COR-L47 (cell line): ENCODE measurements around the gene TMEM72.
"Not testable (repeated sequence)": the region's sequence is repeated elsewhere in the genome, so short reads cannot be mapped to it uniquely, and the experiment has no call there.

Source experiments
- DNase-seq: peaks from one replicate; lab custom pipeline; 2025; lab: John Stamatoyannopoulos, UW

Gene TMEM72

DNA sequence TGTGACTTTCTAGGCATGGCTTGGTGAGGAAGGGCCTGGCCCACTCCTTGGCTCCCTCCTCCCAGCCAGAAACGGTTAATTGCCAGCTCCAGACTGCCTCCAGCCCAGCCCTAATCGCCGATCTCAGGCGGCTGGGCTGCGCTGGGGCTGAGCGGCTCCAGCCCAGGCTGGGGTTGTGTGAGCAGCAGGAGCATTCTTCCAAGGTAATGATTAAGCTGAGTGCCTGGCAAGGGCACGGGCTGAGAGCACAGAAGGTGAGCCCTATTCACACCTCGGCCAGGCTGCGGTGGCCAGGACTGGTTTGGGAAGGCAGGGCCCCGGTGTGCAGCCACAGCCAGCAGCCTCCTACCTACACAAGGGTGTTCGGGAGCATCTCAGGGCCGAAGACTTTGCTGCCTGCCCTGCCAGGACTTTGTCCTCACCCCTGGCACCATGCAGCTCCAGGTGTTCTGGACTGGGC, at the start of gene TMEM72:
Gene TMEM72, plus strand, starts transcription at position 257 of the 460 bp plus-strand sequence. Its CDS starts 176 bp downstream, at position 433.
- DNase-seq: no peak

DNA sequence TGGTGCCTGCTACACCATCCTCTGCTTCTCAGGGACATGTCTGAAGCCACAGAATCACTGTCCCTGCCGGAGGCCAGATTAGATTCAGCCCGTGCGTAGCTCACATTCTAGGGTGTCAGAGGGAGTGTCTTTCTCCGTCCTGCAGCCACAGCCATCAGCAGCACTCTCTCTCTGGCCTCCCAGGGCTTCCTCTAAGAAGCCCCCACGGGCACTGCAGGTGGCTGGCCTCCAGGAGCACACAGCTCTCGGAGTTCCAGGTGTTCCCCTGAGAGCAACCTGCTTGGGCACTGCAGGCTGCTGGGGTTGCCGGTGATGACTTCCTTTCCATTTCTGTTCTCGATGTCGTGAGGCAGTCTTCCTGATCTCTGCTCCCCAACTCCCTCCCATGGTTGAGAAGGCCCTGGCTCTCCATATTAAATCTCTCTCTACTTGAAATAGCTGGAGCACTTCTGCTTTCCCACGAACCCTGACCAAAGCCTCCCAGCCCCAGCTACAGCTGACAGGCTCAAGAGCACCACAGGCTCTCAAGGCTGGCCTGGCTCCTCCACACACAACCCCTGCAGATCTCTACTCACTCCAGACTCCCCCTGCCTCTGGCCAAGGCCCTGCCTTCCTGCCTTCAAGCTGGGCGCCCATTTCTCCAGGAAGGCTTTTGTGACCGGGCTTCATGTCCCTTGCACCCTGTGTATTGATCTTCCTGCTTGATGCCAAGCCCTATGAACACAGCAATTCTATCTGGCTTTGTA, 49.0 kb upstream of the TMEM72 start:
- DNase-seq: no peak

DNA sequence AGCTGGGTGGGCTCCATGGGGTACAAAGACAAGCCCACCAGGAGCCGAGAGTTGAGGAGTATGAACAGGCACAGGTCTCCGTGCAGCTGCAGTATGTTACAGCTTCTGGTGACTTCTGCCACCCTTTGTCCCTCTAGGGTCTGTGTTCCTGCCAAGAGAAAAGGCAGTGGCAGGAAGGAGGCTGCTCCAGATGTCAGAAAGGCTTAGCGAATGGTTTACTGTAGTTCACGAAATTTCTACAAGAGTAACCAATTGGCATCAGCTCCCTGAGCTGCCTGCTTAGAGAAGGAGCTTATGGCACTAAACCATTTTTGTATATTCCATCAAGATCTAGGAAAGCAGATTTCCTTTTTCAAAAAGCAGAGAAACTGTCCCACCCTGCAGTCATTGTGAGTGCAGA, 48.2 kb upstream of the TMEM72 start:
- no peak for DNase-seq

DNA sequence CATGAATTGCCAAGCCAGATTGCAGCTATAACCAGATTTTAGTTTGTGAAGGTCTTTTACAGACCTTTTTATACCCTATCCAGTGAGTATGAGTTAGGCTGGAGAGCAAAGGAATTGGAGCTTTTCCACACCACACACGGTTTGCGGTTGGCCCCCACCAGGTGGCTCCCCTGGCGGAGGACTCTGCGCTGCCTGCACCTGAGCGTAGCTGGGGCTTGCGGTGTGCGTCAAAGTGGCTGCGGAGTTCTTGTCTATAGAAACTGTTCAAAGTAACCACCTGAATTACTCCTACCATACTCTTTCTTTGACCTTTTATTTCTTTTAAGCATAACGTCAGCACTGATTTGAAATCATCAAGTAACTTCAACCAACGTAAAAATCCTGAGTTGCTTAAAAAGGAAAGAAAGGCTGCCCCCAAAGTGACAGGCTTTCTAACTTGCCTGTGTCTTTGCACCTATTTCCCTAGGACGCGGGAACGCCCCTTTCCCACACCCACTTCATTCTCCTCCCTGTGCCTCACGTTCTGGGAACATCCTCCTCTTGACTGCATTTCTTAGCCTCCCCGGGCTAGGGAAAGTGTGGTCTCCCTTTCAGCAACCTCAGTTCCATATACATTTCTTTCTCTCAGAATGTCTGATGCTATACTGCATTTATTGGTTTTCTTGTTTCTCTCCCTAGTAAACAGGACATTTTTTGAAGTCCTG, 47.6 kb upstream of the TMEM72 start:
- no peak for DNase-seq

DNA sequence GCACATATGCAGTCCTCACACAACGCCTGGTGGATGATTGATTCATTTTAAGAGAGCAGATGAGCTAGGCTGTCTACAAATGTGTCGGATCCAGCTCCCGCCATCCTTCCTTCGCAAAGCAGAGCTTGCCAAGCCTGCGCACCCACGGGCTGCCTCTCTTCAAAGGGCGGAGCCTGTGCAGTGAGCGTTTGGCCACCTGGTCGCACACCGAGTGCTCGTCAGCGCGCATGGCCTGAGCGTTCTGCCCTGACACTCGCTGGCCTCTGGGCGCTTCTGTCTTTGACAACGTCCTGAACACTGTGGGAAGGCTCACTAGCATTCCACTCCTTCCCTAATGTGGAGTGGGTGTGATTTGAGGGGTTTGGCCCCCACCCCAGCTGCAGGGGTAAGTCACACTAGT, 47.1 kb upstream of the TMEM72 start:
- no peak for DNase-seq

DNA sequence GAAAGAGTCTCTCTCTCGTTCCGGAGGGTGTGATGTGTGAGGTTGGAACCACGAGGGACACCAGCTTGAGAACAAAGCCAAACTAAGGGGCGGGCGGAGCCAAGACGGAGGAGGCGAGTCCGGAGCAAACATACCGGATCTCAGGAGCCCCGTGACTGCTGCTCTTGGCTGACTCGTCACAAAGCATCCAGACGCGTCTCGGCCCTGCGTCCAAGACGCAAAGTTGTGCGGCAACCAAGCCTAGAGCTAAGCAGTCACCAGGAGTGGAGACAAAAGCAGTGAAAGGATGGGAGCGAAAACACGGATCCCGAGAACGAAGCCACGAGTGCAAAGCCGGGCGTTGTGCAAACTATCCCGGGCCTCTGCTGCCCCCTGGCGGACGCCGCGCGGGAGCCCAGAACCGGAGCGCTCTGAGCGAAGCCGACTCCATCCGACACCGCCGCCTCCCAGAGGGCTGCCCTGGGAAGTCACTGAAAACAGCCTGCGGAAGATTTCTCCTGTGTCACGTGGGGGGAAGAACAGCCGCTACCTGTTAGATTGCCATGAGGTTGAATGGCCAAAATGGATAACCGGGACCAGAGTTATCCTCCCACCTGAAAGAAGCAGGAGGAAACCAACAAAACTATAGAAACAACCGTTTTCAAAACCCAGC, 46.4 kb upstream of the TMEM72 start:
- peak; percentile 27 for DNase-seq

DNA sequence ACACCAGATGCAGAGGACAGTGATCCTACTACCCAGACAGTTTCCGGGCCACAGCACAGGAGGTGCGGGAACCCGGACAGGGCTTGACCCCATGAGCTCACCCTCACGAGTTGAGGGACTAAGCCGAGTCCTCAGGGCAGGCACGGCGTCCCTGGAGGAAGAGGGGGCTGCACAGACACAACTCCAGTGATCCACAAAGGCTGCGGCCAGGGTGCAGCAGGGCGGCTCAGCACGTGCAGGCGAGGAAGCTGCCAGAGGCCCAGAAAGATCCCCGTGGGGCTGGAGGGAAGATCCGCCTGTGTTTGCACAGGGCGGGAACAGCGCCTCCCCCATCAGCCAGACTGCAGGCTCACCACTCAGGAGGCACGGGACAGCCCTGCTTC, 45.9 kb upstream of the TMEM72 start:
- no peak for DNase-seq

DNA sequence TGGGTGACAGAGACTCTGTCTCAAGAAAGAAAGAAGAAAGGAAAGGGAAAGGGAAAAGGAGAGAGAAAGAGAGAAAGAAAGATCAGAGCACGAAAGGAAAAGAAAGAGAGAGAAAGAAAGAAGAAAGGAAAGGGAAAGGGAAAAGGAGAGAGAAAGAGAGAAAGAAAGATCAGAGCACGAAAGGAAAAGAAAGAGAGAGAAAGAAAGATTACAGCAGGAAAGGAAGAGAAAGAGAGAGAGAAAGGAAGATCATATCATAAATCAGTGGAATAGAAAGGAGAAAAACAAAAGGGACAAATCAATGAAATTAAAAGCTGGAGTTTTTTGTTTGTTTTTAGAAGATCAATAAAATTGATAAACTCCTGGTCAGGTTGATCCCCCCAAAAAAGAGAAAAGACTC, 44.8 kb upstream of the TMEM72 start:
- not testable (repeated sequence) for DNase-seq

DNA sequence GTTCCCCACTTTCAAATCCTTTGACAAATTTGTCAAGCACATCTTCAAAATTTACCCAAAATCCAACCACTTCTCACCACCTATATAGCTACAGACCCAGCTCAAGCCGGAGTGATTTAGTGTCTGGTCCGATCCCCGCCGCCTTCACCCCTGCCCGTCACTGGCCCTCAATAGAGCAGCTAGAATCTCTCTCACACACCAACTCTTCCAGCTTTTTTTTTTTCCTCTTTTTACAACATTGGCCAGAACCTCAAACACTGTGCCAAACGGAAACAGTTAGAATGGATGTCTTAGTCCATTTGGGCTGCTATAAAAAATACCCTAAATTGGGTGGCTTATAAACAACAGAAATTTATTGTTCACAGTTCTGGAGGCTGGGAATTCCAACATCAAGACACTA, 41.1 kb upstream of the TMEM72 start:
- no peak for DNase-seq

DNA sequence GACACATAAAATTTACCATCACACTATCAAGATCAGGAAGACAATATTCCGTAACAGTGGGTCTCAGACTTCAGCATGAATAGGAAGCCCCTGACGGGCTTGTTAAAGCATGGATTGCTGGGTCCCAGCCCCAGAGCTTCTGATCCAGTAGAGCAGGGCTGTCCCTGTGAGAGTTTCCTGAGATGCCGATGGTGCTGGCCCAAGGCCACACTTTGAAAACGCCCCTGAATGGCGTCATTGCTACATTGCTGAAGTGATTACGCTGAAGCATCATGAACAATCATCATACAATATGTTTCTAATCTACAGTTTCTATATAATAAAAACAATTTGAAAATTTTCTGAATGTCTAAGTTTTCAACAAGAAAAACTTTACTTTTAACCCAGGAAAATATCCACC, 38.0 kb upstream of the TMEM72 start:
- no peak for DNase-seq

DNA sequence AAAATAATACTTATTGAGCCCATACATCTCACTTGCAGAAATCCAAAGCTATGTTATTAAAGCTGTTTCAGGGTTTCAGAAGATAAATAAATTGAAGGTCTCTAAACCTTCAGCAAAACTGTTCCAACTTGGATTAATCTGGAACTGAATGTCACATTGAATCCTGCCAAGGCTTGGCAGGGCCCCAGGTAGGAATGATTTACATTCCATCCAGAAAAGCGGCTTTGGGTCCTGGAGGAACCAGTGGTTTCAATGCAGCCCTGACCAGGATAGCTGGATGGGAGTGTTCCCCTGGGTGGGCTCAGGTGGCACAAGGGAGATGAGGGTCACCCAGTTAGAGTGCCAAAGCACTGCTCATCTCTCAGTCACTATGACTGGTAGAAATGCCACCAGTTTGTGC, 37.0 kb upstream of the TMEM72 start:
- no peak for DNase-seq

DNA sequence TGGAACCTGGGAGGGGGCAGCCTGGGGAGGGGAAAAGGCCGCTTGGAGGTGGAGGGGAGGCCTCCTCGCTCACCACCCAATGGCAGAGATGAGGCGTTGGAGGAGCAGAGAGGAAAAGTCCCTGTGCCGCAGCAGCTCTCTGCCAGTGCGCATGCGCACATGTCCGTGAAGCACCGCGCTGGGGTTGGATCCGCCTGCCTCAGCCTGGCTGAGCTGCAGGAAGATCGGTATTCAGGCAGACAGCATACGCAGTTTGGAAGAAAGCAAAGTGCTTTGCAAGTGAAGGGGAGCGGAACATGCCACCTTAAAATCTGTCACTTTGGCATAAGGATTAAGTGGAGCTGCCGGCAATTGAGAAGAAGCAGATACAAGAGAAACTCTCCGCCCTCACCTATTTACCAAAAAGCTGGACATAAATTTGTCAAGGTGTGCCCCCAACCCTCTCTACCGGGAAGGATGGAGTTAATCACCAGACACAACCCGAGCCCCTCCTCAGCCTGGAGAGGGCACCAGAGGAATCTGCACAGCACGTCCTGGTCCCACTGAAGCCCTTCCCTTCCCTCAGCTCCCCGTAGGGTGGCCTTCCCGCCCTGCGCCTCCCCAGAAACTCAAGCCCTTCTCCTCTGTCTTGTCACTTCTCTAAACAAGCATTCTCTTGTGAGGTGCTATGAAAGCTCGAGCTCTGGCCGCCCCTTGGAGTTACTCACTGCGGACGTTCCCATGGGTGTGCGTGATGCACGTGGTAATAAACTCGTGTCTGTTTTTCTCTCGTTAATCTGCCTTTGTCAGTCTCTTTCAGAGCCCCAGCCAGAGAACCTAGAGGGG, 32.2 kb upstream of the TMEM72 start:
- no peak for DNase-seq

DNA sequence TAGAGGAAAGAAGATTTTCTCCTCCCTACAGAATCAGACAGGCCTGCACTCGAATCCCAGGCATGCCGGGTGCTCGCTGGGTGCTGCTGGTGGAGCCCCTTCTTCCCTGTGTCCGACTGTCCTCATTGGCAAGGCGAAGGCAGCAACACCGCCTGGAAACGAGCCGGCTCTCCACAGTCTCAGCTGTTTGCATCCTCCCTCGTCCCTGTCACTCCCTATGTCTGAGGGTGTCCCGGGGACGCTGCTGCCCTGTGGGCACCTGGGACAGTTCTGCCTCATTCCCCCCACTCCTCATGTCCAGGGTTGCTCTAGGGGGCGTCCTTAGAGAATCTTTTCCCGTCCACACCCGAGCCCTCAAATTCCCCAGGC, 31.6 kb upstream of the TMEM72 start:
- no peak for DNase-seq

DNA sequence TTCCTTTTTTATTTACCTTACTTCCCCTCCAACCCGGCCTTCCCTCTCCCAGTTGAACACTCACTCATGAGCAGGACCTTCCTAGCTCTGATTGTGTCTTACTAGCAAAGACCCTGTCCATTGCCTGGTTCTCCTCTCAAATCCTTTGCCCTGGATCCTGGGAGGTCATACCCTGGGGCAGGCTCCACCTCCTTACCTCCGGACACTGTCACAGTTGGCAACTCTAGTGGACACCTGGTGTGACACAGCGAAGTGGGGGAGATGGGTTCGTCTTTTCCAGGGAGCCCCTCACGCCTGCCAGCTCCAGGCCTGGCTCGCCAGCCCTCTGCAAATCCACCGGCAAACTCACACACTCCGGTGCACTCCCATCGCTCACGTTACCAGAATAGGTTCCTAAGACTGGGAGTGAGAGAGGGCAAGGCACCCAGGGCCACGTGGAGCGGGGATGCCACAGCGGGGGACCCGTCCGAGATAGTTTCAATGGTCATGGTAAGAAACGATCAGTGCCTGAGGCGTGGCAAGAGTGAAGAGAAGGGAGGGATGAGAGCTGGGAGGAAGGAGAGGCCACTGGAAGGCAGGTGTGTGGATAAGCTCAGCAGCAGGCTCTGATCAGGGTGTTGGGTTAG, 30.9 kb upstream of the TMEM72 start:
- no peak for DNase-seq

DNA sequence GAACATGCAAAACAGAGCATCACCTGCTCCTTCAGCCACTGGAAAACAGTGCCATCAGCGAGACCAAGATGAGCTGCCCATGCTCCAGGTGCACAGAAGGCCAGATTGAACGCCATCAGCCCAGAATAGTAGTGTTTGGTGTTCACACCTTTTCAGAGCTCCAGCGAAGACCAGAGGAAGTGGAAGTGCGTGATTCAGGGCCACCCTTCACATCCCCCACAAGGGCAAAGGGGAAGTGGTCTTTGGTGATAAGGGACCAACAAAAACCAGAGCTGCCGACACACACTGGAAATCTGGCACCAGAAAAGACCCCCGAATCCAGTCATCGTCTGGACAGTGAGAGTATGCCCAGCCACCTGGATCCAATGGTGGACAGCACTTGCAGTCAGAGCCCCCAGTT, 29.5 kb upstream of the TMEM72 start:
- no peak for DNase-seq

DNA sequence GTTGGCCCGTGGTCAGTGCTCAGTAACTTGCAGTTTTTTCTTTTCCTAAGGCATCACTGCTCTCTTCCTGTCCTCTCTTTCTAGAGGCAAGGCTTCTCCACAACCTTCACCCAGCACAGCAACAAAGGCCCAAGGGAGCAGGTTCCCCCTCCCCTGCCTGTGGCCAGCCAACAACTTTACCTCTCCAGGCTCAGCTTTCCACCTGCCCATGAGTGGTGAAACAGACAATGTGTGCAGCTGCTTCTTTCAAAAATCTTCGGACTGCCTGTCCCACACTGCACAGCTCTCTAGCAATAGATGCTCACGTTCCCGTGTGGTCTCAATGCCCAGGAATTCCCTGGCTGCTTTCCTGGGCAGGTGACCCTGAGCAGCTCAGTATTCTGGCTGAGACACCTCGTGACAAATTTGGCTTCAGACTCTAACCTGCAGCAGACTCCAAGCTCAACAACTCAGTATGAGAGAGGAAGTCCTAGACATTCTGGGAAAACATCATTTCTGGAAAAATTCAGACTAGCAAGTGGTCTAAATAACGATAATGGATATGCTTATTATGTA, 28.9 kb upstream of the TMEM72 start:
- no peak for DNase-seq

DNA sequence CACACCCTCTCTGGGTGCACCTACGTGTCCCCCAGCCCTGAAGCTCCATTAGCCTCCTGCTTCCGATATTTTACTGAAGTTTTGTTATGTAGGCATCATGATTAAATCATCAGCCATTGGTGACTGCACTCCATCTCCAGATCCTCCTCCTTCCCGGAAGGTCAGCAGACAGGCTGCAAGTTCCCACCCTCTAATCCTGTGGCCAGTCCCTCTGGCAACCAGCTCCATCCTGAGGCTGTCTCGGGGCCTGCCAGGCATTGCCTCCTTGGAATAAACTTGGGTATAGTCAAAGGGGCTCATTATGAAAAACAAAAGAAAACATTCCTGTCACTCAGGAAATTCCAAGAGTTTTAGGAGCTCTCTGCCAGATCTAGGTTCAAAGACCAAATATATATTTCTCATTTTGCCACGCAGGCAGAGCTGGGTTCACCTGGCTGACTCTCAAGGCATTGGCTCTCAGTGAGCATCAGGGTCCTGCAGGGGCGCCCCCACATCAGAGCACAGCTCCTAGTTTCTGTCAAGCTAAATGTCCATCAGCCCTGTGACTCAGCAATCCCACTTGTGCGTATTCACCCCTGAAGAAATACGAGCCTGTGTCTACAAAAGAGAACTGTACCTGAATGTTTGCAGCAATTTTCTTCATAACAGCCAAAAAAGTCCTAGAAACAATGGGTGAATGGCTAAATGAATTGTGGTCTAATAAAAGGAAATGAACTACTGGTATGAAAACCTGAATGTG, 27.4 kb upstream of the TMEM72 start:
- DNase-seq: no peak

DNA sequence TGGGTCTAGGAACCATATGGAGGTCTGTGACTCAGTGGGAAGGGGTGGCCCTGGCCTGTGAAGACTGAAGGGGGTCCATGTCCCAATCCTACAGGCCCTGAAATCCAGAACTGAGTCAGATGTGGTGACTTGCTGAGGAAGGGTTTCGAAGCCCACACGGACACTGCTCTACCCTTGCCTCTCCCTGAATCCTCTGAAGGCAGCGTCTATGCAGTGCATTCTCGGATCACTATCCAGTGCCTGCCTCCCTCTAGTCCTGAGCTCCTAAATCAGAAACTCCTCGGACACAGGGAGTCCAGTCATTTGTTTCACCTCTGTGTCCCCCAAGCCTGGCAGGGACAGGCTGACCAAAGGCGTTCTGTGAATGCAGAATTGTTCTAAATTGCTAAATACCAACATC, 25.4 kb upstream of the TMEM72 start:
- DNase-seq: no peak

DNA sequence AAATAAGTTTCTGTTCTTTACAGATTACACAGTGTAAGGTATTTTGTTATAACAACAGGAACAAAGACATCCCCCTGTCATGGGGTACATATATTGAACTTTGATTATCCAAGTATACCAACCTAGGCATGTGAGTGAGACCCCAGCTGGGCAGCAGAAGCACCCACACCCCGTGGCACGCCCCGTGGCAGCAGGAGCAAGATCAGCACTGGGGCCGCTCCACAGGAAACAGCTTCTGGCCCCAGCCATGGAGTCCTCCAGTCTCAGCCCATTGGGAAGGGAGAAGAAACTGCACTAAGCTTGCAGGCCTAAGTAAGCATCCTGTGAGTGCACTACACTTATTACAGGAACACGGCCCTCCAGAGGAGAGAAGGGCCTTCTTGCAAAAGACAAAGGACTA, 24.2 kb upstream of the TMEM72 start:
- no peak for DNase-seq

DNA sequence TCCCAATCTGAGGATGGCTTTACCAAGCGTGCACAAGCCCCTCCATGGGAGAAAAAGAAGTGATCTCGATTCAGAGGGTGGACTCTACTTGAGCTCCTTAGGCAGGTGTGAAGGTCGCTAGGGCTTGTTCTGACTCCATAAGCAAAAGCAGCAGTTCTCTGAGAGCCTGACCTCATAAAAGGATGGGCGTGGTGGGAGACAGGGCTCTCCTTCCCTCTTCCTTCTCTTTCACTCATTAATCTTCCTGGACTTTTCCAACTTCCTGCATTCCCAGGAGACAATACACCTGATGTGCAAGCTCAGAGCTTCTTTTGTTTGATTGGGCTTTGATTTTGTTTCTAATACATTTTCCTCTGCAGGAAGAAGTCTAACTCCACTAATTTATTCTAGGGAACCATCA, 22.3 kb upstream of the TMEM72 start:
- no peak for DNase-seq

DNA sequence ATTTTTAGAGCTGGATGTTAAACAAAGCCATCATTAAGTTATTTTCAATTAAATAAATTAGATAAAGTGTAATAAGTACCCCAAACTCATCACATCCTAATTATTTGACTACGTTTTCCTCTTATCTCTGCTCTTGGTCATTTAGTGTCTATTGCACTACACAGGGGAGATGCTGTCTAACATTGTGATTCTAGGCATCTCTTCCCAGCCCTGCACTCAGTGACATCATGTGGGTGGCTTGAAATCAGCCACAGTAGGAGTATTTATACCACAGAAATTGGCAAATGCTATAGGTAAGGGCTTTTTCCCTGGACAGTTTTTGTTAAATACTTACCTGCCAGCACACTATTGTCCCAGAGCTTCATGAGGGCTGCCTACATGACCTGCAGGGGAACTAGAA, 21.3 kb upstream of the TMEM72 start:
- no peak for DNase-seq
